HEK293 (cell line): ENCODE results near the gene EPHX1.

ENCODE experiments used
- BCL11A ChIP-seq: fragments of 450-650 bp; formaldehyde crosslinking; IDR thresholded peaks from 2 replicates; pipeline ENCODE4 v1.5.1; 2016; ENCODE audit warnings: low read depth, missing biosample characterization, missing genetic modification characterization
- CTCF ChIP-seq: fragments of 450-650 bp; formaldehyde crosslinking; IDR thresholded peaks from 2 replicates; pipeline ENCODE4 v1.5.1; 2016; ENCODE audit warnings: missing biosample characterization, missing genetic modification characterization
- GLI4 ChIP-seq: fragments of 450-650 bp; formaldehyde crosslinking; IDR thresholded peaks from 2 replicates; pipeline ENCODE4 v1.5.1; 2016; ENCODE audit warnings: missing biosample characterization, missing genetic modification characterization
- SP3 ChIP-seq: fragments of 450-650 bp; formaldehyde crosslinking; IDR thresholded peaks from 2 replicates; pipeline ENCODE4 v1.5.1; 2016; ENCODE audit warnings: missing biosample characterization, missing genetic modification characterization
- ZBTB20 ChIP-seq: fragments of 450-650 bp; formaldehyde crosslinking; IDR thresholded peaks from 2 replicates; pipeline ENCODE4 v1.5.1; 2016; ENCODE audit warnings: missing biosample characterization, missing genetic modification characterization
- ZBTB8A ChIP-seq: fragments of 450-650 bp; formaldehyde crosslinking; IDR thresholded peaks from 2 replicates; pipeline ENCODE4 v1.5.1; 2016; ENCODE audit warnings: missing biosample characterization, missing genetic modification characterization
- ZNF121 ChIP-seq: fragments of 450-650 bp; formaldehyde crosslinking; IDR thresholded peaks from 2 replicates; pipeline ENCODE4 v1.5.1; 2016; ENCODE audit warnings: missing biosample characterization, missing genetic modification characterization

DNA sequence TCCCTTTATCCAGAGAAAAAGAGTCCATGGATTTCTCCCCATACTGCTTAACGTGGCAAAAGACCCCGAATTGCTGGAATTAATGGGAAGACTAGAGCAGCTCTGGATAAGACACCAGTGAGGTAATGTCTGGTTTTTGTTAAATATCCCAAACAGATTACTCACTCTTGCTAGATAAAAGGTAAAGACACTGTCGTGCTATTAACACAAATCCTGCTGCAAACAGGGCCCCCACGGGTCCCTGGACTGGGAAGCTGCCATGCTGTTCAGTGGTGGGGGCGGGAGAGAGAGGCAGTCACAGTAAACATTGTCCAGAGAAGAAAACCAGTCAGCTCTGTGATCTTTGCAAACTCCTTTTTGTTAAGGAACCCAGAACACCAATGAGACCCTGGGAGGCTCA lies 47.5 kb upstream of the EPHX1 start:
- no peak for TF ChIP-seq GLI4 (tag by site-specific recombination)
- TF ChIP-seq ZBTB8A = no peak
- no peak for TF ChIP-seq BCL11A (tag by site-specific recombination)
- TF ChIP-seq CTCF (tag by site-specific recombination) = no peak
- TF ChIP-seq ZNF121 (tag by site-specific recombination) = no peak
- peak; percentile 77 for TF ChIP-seq ZBTB20 (tag by site-specific recombination)
- no peak for TF ChIP-seq SP3 (tag by site-specific recombination)
